Mucosa of gallbladder (tissue), 1 donor: ENCODE results near the gene EGFR. TPM values are rescaled to one million over a fixed set of nuclear protein-coding genes. Genes with fewer than 3 reads are reported as not detected.

Experiments used
- DNase-seq: peaks from one replicate; pipeline ENCODE4 v3.0.0-alpha.2; 2020; ENCODE audit warnings: low spot score
- total RNA-seq: library from RNA; stranded (reverse); gene quantifications from one replicate; pipeline ENCODE4 v1.2.1, GENCODE V29; 2021
- donor health status: DM: no; HTN: no; CAD: no.

Gene EGFR
- total RNA-seq, 1 donor from 2014 or later: 87.3 TPM

DNA sequence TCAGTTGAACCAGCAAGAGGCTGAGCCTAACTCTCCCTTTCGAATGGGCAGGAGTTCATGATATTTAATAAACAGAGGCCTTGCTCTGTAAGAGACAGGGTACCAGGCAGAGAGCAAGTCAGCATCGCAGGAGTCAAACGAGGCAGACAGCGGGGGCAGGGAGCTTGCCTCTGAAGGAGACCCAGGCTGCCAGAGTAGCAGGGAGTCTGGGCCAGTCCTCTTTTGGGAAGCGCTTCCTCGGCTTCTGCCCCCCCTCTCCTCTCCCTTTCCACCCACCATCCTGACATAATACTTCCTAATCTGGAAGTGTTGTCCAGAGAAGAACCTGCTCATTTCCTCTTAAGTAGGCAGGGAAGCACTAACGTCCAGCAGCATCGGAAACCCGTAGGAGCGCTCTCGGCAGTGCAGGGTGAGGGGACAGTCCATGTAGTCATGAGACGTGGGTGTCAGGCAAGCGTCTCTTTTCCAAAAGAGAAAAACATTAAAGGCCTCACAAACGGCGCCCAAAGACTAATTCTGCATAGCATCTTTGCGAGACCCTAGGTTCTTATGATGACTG is 171.1 kb downstream of the EGFR start:
- no peak for DNase-seq

GRCh38 chr7:55190511-55191160 is 171.8 kb downstream of the EGFR start:
- no peak for DNase-seq

DNA sequence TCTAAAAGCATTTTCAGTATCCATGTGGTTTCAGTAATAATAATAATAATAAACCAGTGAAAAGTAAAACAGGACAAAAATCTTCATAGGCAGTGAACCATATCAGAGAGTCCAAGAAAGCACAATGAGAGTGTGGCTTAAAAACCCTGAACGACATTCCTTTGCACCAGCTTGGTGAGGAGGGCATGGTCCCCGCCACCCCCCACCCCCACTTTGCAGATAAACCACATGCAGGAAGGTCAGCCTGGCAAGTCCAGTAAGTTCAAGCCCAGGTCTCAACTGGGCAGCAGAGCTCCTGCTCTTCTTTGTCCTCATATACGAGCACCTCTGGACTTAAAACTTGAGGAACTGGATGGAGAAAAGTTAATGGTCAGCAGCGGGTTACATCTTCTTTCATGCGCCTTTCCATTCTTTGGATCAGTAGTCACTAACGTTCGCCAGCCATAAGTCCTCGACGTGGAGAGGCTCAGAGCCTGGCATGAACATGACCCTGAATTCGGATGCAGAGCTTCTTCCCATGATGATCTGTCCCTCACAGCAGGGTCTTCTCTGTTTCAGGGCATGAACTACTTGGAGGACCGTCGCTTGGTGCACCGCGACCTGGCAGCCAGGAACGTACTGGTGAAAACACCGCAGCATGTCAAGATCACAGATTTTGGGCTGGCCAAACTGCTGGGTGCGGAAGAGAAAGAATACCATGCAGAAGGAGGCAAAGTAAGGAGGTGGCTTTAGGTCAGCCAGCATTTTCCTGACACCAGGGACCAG is 172.5 kb downstream of the EGFR start:
- DNase-seq: no peak

GRCh38 chr7:55191926-55192692 is 173.3 kb downstream of the EGFR start:
- no peak for DNase-seq

DNA sequence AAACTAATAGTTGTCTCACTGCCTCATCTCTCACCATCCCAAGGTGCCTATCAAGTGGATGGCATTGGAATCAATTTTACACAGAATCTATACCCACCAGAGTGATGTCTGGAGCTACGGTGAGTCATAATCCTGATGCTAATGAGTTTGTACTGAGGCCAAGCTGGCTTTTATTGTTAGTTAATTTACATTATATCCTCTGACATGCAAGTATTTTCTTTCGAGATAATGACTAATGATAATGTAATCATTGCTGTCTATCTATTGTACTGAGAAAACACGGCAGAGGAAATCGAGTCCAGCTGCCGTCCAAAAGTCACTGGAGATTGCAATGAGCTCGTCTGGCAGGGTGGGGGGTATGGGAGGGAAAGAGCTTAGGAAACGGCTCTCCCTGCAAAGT is 173.9 kb downstream of the EGFR start:
- DNase-seq: no peak

- DNase-seq: no peak
These were observed 174.4 kb downstream of the EGFR start for GRCh38 chr7:55193245-55193644.

- no peak for DNase-seq
These were observed 175.7 kb downstream of the EGFR start for GRCh38 chr7:55194522-55194921.

DNA sequence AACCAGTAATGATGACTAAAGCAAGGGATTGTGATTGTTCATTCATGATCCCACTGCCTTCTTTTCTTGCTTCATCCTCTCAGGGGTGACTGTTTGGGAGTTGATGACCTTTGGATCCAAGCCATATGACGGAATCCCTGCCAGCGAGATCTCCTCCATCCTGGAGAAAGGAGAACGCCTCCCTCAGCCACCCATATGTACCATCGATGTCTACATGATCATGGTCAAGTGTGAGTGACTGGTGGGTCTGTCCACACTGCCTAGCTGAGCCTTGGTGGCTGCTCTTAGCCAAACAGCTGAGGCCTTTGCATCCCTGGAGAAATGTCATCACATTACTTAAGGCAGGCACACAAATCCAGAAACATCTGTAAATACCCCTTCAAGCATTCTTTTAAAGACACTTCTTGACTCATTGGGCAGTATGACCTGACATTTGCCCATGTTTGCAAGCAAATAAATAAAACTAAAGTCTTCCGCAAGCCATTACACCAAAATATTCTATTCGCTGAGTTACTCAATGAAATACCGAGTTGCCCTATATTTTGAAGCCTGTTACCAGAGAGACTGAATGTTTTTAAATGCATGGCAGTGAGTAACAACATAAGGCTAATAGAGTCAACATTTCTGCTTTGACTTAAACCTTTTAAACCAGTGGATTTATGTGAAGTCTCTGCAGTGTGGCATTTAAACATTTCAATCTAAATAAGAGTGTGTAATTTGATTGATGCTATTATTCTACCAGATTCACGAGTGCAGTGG is 180.0 kb downstream of the EGFR start:
- DNase-seq: no peak

DNA sequence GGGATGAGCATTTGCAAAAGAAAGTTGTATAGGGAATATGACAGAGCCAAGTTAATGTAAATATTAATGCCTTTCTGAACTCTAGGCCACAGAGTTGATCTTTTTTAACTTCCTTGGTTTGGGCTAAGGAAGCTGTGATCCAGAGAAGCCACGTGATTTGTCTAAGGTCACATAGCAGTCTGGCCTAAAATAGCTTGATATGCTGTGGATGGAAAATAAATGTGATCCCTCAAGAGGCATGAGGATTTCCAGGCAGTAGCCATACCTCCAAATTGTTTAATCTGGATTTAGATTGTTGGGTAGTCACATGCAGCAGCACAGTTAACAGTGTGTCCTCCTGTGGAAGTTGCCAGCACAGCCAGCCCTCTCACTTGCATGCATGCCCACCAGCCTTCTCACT is 180.6 kb downstream of the EGFR start:
- DNase-seq: no peak

- DNase-seq: no peak
These were observed 181.6 kb downstream of the EGFR start for GRCh38 chr7:55200441-55200840.

- DNase-seq: no peak
These were observed 183.5 kb downstream of the EGFR start for GRCh38 chr7:55202150-55202913.

DNA sequence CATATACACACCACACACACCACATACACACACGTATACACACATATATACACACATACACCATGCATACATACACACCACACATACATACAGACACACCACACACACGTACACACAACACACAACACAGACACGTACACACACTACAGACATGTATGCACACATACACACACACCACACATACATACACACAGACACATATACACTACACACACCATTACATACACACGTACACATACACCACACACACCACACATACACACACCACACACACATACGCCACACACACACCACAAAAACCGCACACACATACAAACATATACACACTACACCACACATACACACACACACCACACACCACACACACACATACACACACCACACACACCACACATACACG is 184.5 kb downstream of the EGFR start:
- DNase-seq: no peak

DNA sequence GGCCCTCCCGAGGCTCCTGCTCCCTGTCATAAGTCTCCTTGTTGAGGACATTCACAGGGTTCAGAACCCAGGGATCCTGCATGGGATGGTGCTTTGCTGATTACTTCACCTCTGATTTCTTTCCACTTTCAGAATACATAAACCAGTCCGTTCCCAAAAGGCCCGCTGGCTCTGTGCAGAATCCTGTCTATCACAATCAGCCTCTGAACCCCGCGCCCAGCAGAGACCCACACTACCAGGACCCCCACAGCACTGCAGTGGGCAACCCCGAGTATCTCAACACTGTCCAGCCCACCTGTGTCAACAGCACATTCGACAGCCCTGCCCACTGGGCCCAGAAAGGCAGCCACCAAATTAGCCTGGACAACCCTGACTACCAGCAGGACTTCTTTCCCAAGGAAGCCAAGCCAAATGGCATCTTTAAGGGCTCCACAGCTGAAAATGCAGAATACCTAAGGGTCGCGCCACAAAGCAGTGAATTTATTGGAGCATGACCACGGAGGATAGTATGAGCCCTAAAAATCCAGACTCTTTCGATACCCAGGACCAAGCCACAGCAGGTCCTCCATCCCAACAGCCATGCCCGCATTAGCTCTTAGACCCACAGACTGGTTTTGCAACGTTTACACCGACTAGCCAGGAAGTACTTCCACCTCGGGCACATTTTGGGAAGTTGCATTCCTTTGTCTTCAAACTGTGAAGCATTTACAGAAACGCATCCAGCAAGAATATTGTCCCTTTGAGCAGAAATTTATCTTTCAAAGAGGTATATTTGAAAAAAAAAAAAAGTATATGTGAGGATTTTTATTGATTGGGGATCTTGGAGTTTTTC is 186.5 kb downstream of the EGFR start:
- no peak for DNase-seq

DNA sequence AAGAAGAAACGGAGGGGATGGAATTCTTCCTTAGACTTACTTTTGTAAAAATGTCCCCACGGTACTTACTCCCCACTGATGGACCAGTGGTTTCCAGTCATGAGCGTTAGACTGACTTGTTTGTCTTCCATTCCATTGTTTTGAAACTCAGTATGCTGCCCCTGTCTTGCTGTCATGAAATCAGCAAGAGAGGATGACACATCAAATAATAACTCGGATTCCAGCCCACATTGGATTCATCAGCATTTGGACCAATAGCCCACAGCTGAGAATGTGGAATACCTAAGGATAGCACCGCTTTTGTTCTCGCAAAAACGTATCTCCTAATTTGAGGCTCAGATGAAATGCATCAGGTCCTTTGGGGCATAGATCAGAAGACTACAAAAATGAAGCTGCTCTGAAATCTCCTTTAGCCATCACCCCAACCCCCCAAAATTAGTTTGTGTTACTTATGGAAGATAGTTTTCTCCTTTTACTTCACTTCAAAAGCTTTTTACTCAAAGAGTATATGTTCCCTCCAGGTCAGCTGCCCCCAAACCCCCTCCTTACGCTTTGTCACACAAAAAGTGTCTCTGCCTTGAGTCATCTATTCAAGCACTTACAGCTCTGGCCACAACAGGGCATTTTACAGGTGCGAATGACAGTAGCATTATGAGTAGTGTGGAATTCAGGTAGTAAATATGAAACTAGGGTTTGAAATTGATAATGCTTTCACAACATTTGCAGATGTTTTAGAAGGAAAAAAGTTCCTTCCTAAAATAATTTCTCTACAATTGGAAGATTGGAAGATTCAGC is 187.6 kb downstream of the EGFR start:
- no peak for DNase-seq

DNA sequence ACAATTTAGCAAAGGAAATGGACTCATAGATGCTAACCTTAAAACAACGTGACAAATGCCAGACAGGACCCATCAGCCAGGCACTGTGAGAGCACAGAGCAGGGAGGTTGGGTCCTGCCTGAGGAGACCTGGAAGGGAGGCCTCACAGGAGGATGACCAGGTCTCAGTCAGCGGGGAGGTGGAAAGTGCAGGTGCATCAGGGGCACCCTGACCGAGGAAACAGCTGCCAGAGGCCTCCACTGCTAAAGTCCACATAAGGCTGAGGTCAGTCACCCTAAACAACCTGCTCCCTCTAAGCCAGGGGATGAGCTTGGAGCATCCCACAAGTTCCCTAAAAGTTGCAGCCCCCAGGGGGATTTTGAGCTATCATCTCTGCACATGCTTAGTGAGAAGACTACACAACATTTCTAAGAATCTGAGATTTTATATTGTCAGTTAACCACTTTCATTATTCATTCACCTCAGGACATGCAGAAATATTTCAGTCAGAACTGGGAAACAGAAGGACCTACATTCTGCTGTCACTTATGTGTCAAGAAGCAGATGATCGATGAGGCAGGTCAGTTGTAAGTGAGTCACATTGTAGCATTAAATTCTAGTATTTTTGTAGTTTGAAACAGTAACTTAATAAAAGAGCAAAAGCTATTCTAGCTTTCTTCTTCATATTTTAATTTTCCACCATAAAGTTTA is 188.8 kb downstream of the EGFR start:
- no peak for DNase-seq

- no peak for DNase-seq
These were observed 190.5 kb downstream of the EGFR start for GRCh38 chr7:55209366-55209765.

- no peak for DNase-seq
These were observed 191.4 kb downstream of the EGFR start for GRCh38 chr7:55210176-55210575.

- no peak for DNase-seq
These were observed 191.9 kb downstream of the EGFR start for GRCh38 chr7:55210716-55211115.

GRCh38 chr7:55211726-55212125 is 192.9 kb downstream of the EGFR start:
- DNase-seq: no peak
